GM21529 (cell line): ENCODE measurements around the gene VPS54.
"Not testable (repeated sequence)": the region's sequence is repeated elsewhere in the genome, so short reads cannot be mapped to it uniquely, and the experiment has no call there.

Experiments
- ATAC-seq: cut with Tn5 transposase; IDR thresholded peaks from one replicate; pipeline ENCODE4 v1.9.1; 2021; ENCODE audit not compliant: unreplicated experiment

The VPS54 gene

GRCh38 chr2:63874204-63875130, 144.8 kb downstream of the VPS54 start:
- ATAC-seq: no peak

- ATAC-seq: no peak
Measured at GRCh38 chr2:63872571-63873328, 146.5 kb downstream of the VPS54 start.

GRCh38 chr2:63871864-63872263, 147.4 kb downstream of the VPS54 start:
- no peak for ATAC-seq

- no peak for ATAC-seq
Measured at GRCh38 chr2:63870679-63871078, 148.5 kb downstream of the VPS54 start.

- no peak for ATAC-seq
Measured at GRCh38 chr2:63866009-63866709, 153.1 kb downstream of the VPS54 start.

- ATAC-seq: no peak
Measured at GRCh38 chr2:63865159-63865799, 153.9 kb downstream of the VPS54 start.

- no peak for ATAC-seq
Measured at GRCh38 chr2:63863707-63864106, 155.5 kb downstream of the VPS54 start.

- ATAC-seq: no peak
Measured at GRCh38 chr2:63862806-63863205, 156.4 kb downstream of the VPS54 start.

GRCh38 chr2:63861220-63861822, 157.9 kb downstream of the VPS54 start:
- no peak for ATAC-seq

- ATAC-seq: no peak
Measured at GRCh38 chr2:63858291-63858690, 160.9 kb downstream of the VPS54 start.

- no peak for ATAC-seq
Measured at GRCh38 chr2:63856303-63856603, 163.0 kb downstream of the VPS54 start.

GRCh38 chr2:63855418-63856302, 163.6 kb downstream of the VPS54 start:
- ATAC-seq: no peak

GRCh38 chr2:63853527-63854310, 165.5 kb downstream of the VPS54 start:
- ATAC-seq: no peak

GRCh38 chr2:63851691-63852311, 167.4 kb downstream of the VPS54 start:
- ATAC-seq: no peak

GRCh38 chr2:63850649-63851048, 168.6 kb downstream of the VPS54 start:
- no peak for ATAC-seq

- no peak for ATAC-seq
Measured at GRCh38 chr2:63850204-63850571, 169.0 kb downstream of the VPS54 start.

GRCh38 chr2:63849381-63850203, 169.6 kb downstream of the VPS54 start:
- no peak for ATAC-seq

- not testable (repeated sequence) for ATAC-seq
Measured at GRCh38 chr2:63847571-63847970, 171.7 kb downstream of the VPS54 start.
